Stimulated activated CD4-positive, alpha-beta T cell treated with anti-CD3 and anti-CD28 coated beads, Interleukin-12 subunit alpha, Interleukin-12 subunit beta, amount 100 ng/mL, for 48 hours (primary cell): Measurements from ENCODE around the gene POSTN.

Experiments
- DNase-seq, 3 donors: peaks; one replicate each; pipeline ENCODE4 v3.0.0-alpha.2; 2020; ENCODE audit warnings: low read depth in 2 of 3, low spot score in 1 of 3

POSTN gene

DNA sequence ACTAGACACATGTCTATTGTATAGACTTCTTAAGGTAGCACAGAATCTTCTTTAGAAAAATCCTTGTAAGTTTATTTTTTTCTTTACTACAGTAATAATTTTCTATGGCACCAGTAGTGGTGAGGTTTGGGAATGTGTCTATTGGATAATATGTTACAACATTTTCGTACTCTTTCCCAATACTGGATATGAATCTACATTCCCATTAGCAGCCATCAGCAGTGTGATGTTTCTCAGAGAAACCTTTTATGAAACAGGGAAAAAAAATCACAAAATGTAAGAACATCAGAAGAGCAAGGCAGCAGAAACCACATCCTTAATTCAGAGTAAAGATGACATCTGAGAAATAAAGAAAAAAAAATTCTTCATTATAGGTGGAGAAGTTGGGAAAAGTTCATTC, 83.3 kb downstream of the POSTN start:
- DNase-seq = no peak
